ENCODE results near the gene ZC3H12D.

ZC3H12D gene

DNA sequence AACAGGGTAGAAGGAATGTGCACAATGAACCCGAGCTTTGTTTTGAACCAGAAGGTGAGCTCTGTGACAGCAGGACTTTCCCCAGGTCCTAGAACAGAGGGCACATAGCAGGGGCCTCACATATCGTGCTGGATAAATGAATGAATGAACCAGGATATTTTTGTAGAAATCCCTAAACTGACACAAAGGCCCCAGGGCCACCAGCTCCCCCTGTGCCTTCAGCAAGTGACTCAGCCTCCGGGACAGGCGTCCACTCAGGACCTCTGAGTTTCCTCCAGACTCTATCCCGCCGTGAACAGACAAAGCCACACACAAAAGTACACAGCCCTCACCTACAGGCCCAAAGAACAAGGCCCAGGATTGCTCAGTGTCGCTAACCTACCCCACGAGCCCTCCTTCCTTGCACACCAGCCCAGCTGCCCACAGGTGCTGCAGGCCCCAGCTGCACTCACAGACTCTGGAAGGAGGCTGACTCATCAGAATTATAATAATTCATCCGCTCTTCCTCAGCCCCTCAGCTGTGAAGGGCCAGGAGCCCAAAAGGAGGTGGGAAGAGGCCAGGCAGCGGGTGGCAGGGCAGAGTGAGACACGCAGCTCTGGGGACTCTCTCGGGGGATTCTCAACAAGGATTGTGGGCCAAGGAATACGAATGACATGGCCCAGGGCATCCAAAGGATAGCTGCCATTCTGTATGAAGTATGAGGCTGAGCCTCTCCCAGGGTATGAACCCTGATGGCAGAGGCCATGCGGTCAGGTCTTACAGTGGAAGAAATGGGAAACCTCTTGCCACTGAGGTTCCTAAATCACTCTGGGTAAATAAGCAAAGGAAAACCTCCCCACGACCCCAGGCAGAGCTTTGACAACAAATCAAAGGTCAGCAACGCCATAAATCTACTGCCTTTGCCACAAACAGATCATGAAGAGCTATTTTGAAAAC lies 43.8 kb downstream of the ZC3H12D start:
- no peak for DNase-seq

DNA sequence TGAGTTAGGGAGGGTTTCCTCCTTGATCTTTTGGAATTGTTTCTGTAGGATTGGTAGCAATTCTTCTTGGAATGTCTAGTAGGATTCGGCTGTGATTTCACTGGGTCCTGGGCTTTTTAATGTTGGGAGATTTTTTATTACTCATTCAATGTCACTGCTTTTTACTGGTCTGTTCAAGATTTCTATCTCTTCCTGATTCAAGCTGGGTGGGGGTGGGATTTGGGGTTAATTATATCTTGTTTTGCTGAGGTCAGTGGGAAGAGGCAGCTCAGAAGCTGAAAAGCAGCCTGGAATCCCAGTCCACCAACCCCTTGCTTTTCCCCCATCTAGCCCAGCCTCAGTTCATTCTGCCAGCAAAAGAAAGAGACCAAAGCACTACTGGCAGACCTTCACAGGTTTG lies 45.2 kb downstream of the ZC3H12D start:
- DNase-seq, result no peak

- DNase-seq, result no peak
These were observed 46.0 kb downstream of the ZC3H12D start for GRCh38 chr6:149438855-149439254.

GRCh38 chr6:149437212-149437611 lies 47.6 kb downstream of the ZC3H12D start:
- DNase-seq, result no peak

DNA sequence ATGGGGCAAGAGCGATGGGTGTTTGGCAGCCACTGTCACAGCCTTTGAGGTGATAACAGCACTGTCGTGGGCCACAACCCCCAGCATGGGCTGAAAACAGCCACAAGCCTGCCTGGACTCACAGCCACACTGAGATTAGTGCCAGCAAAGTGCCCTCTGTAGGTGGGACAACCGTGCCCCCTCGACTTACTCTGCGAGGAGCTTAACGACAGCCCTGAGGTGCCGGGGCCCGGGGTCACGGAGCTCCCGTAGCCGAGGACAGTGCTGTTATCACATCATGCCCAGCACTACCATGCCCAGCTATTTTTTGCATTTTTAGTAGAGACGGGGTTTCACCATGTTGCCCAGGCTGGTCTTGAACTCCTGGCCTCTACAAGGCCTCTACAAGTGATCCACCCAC lies 48.2 kb downstream of the ZC3H12D start:
- no peak for DNase-seq

DNA sequence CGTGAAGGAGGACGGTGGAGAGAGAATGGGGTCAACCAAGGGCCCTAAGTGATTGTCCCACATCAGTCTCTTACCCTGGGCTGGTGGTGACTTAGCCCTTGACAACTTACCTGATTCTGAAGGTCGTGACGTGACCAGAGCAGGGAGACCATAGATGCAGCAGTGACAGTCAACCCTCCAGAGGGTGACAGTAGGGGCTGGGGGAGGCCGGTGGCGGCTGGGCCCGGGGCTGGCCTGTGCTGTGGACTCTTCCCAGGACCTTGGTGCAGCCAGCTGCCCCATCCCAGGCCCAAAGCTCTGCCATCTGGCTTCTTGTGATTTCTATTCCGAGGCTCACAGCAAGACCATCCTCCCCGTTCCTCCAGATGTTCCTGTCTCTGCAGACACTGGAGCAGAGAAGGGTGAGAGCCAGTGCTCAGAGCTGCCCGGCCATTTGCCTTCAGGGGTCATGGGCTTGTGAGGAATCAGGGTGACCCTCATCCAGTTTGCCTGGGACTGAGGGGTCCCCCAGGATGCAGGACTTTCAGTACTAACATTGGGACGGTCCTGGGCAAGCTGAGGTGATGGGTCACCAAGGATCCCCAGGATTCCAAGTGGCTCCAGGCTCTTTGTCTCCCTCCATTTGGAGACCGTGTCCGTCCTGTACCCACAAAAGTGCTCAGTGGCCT lies 48.8 kb downstream of the ZC3H12D start:
- DNase-seq, result no peak

DNA sequence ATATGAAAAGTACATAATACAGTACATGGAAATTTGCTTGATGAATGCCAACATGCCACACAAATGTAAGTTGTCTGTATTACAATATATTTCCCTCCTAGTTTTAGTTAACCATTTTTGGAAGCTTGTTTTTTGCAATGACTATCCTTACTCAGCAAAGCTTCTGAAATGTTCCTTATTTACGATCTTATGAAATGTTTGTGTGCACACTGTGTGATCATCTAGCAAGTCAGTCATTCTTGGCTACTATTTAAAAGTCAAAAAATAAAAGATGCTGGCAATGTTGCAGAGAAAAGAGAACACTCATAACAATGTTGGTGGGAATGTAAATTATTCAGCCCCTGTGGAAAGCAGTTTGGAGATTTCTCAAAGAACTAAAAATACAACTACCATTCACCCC lies 50.9 kb downstream of the ZC3H12D start:
- no peak for DNase-seq

DNA sequence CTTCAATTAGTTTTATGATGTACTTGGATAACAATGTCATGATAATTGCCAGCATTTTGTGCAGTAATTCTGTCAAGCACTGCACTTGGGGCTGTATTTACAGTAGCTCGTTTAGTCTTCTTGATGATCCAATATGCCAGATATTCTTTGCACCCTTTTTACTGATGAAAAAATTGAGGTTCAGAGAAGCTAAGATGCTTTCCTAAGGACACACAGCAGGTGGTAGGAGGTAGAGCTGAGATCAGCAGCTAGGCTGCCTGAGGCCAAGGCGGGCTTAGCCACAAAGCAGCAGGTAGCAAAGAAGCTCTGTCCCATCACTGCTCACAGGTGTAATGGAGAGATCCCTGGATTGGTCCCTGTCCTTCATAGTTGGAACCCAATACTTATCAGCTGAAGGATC lies 51.4 kb downstream of the ZC3H12D start:
- DNase-seq, result no peak

DNA sequence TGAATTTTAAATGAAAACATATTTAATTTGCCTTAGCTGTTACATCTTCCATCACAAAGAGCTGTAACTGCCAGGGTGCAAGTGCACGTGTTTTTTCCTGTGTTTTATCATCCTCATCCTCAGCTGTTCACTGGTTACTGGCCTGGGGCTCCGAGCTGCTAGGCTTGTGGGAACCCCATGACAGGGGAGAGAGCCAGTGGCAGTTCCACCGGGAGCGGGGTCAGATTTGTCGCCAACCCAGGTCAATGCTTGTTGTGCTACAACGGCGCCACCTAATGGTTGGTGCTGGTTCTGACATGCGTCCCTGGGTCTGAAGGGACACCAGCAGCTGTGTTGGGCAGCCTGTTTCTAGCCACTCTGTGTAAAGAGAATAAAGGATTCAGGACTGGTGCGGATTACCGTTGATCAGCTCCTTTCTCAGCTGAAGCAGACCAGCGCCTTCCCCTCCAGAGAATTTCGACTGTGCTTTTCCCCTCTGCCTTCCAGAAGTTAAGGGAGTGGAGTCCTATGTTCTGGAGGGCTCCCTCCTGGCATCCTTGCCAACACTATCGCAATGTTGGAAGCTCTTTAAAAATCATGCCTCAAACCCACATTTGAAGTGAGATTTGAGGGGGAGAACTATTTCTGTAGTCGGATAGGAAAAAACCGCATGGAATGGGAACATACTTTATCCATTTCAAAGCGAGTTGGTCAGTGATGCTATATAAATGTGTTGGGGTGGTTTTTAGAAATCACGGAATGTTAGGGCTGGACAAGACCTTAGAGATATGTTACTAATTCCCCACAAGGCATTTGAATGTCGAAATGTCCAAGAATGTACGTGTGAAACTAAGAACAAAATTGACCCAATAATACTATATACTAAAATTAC lies 52.7 kb downstream of the ZC3H12D start:
- no peak for DNase-seq

DNA sequence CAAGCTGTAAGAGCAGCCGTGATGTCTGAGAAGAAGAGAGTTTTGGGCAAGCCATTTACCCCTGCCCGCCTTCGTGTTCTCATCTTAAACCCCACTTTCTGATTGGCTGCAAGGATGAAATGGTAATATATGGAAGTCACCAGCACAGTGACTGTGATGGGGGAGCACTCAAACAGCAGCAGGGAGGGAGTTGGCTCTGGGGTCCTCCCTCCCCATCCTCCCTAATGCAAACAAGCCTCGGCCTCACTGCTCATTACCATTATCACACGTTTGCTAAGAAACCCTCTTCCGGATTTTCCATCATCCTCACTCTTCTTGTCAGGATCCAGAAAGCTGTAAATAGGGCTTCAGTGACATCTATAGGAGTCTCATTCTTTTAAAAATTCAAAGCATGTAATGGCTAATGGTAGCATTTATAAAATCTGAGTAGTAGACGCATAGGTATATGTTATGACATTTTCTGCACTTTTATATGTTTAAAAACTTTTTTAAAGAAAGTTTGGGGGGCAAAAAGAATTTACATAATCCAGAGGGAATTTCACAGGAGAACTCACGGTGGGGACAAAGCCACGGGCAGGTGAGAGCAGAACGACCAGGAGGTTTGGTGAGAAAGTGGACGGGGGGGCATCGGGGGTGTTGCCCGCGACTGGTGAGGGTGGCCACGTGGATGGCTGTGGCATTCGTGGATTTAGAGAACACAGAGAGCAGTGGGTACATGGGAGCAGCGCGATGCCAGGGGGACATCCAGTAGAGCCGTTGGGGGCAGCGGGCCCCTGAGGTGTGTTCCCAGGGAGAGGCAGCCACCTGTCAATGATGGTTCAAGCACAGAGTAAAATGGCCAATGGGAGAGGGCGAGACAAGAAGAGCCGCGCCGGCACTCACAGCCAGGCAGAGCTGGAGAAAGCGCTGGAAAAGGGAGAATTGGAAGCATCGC lies 55.1 kb downstream of the ZC3H12D start:
- DNase-seq, result no peak

- DNase-seq, result no peak
These were observed 56.2 kb downstream of the ZC3H12D start for GRCh38 chr6:149428606-149429005.

GRCh38 chr6:149425754-149426153 lies 59.1 kb downstream of the ZC3H12D start:
- no peak for DNase-seq

- DNase-seq, result no peak
These were observed 59.6 kb downstream of the ZC3H12D start for GRCh38 chr6:149425224-149425623.

GRCh38 chr6:149423964-149424440 lies 60.8 kb downstream of the ZC3H12D start:
- DNase-seq, result no peak

DNA sequence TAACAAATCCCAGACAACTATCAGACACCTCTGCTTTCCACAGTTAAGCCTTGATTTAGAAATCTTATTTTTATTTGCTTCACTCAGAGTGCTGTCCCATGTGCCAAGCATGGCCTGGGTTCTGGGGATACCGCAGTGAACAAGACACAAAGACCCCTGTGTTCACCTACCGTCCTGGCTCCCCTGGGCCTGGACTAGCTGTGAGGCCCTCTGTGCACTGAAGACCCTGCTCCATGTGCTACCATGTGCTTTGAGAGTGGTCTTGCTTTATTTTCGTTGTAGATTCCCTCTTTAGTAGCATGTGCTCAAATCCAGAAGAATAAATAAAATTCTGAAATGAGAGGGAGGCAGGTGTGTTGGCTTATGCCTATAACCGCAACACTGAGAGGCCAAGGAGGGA lies 62.2 kb downstream of the ZC3H12D start:
- DNase-seq, result no peak

GRCh38 chr6:149421132-149421531 lies 63.7 kb downstream of the ZC3H12D start:
- DNase-seq, result no peak

- DNase-seq, result no peak
These were observed 65.0 kb downstream of the ZC3H12D start for GRCh38 chr6:149419696-149420404.

DNA sequence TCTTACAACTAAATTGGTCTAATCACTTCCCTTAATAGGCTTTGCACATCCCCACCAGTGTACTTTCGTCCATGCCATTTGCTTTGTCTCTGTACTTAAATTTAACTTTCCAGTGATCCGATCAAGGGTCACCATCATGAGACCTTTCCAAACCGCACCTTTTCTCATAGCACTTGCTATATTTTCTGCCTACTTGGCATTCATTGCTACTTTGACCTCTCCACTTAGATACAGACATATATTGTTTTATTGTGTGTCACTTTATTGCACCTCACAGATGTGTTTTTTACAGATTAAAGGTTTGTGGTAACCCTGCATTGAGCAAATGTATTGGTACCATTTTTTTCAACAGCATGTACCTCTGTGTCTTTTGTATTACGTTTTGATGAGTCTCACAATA lies 70.0 kb downstream of the ZC3H12D start:
- no peak for DNase-seq

GRCh38 chr6:149414009-149414408 lies 70.8 kb downstream of the ZC3H12D start:
- DNase-seq, result no peak

- DNase-seq, result no peak
These were observed 74.3 kb downstream of the ZC3H12D start for GRCh38 chr6:149410557-149410956.

- DNase-seq, result no peak
These were observed 75.2 kb downstream of the ZC3H12D start for GRCh38 chr6:149409617-149410016.
